Hindlimb muscle (tissue), 1 donor: ENCODE results near the gene RECQL5. TPM values are rescaled to one million over a fixed set of nuclear protein-coding genes. Genes with fewer than 3 reads are reported as not detected.

ENCODE experiments used
- DNase-seq: peaks from one replicate; pipeline ENCODE4 v3.0.0-alpha.2; 2013
- polyA plus RNA-seq: library from polyadenylated mRNA; unstranded; fragments of 120-200 nt; gene quantifications from one replicate; pipeline ENCODE4 v1.2.1, GENCODE V29; 2013; ENCODE audit not compliant: insufficient read length

The RECQL5 gene
- polyA plus RNA-seq = 19.4 TPM

DNA sequence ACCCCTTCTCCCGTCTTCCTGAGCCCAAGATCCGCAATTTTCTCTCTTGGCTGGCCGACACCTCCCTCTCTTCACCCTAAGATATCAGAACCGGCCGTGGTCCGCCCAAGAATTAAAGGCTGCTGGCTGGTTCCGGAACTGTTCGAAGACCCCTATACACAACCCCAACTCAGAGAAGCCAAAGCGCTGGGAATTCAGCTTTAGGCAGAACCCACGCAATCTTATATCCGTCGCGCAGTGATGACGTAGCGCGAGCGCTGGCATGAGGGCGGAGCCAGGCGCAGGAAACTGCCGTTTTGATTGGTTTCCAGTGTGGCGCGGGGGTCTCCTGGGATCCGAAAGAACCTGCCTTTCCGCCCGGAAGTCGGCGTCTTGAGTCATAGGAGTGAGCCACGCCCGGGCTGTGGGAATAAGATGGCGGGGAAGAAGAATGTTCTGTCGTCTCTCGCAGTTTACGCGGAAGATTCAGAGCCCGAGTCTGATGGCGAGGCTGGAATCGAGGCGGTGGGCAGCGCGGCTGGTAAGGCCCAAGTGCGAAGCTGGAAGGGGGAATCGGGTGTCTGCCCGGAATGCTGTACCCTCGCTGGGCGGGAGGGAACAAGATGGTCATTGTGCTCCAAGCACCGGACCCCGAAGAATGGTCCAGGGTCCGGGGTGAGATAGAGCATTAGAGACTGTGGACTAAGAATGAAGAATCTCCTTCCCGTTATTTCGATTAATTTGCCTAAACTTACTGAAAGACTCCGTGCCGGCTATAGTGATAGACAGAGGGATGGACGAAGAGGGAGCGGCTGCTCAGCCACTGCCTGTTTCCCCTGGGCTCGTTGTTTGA lies at the start of gene RECQL5, which contains the start of gene SAP30BP:
RECQL5 (minus strand) TSS at position 196 of the 832 bp plus-strand sequence. CDS start 597 bp downstream, outside the sequence.
SAP30BP (plus strand) TSS at position 380 of the 832 bp plus-strand sequence; CDS start at position 415, 35 bp downstream.
- peak; percentile 99 for DNase-seq

DNA sequence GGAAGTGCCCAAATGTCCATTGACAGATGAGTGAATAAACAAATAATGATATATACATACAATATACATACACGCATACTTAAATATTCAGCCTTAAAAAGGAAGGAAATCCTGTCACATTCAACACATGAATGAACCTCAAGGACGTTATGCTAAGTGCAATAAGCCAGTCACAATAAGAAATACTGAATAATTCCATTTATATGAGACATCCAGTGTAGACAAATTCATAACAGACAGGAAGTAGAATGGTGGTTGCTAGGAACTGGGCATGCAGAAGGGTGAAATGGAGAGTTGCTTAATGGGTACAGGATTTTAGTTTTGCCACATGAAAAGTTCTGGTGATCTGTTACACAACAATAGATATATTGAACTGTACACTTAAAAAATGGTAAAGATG lies 45.5 kb upstream of the RECQL5 start:
- DNase-seq = no peak

DNA sequence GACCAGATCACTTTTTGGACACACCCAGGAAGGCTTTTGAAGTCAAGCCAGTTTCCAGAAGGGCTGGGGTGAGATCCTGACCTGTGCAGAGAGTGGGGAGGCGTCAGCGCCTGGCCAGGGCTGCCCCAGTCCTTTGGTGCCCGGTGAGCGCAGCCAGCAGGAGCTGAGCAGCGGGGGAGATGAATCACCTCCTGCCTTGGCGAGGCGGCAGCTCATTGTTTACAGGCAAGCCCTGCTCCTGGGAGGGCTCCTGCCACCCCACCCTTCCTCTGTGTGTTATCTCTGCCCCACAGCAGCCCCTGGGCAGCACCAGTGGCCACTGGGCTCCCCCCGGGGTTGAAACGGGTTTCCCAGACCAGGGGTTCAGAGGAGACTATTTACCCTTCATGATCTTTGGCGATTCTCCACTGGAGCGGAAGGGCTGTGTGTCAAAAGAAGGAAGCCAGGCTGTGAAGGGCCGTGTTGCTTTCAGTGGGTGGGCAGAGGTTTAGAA lies 40.2 kb upstream of the RECQL5 start:
- DNase-seq = no peak

DNA sequence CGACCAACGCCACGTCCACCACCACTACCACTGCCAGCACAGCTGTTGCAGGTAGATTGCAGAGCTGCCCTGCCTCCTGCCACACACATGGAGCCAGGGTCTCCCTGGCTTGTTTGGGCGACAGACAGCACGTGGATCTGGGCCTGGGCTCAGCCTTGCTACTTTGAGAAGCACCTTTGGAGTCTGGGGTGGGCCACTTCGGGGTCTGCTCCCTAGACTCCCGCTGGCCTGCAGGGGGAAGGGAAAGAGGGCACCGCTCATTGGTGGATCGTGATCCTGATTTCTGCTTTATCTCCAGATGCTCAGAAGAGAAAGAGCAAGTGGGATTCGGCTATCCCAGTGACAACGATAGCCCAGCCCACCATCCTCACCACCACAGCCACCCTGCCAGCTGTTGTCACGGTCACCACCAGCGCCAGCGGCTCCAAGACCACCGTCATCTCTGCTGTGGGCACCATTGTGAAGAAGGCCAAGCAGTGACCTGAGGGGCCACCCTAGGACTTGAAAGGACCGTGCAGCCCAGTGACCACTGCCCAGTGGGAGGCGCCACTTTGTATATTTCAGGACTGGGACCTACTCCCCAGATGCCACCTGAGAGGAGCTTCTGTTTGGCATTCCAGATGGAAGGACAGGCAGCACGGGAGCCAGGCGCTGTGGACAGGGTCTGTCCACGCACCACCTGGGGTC lies 39.2 kb upstream of the RECQL5 start:
- DNase-seq = no peak

DNA sequence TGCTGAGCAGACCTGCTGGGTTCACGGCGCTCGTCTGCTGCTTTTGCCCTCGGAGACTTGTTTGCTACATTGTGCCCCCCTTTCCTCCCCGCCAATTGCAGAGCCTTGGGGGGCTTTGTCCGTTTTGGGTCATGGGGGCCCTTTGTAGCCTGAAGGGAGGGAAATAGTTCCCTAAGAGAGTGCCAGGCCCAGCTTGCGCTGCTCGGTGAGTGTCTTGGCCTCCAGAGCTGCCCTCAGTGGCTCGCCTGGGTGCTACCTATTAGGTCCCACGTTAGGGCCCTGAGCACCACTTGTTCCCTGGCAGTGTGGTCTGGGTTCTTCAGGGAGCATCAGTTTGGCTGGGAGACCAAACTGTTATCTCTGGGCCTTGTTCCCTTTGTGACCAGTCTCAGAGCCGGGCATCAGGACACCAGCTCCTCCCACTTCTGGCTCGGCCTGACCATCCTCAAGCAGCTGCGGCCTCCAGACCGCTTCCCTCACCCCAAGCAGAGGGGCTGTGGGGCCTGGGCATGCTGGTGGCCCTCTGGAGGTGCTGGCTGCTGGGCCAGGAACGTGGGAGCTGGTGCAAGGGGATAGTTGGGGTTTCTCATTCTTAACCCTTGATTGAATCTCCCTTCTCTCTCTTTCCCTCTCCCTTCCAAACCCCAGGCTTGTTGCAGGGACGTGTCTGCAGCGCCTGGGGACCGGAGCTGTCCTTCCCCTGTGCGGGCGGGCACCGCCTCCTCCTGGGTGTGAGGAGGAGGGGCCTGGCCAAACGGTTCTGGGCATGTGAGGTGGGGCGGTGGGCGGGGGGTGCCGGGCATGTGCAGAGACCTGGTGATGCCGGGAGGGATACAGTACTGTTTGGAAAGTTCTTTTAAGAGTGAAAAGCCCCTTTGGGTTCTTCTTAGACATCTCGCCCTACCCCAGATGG lies 38.3 kb upstream of the RECQL5 start:
- no peak for DNase-seq

DNA sequence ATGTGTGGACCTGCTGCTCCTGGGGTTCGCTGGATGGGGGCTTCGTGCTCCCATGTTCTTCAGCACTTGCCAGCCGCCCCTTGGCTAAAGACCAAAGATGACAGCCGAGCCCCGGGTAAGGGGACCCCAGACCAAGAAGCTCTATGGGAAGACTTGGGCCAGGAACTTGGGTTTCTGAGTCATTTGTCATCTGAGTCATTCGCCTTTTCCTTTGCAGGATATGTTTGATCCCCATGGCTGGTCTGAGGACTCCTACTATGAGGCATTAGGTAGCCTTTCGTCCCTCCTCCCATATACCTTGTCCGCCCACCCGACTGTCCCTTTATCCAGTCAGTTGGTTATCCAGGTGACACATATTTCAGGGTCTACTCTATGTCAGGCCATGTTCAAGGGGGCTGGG lies 36.6 kb upstream of the RECQL5 start:
- no peak for DNase-seq

DNA sequence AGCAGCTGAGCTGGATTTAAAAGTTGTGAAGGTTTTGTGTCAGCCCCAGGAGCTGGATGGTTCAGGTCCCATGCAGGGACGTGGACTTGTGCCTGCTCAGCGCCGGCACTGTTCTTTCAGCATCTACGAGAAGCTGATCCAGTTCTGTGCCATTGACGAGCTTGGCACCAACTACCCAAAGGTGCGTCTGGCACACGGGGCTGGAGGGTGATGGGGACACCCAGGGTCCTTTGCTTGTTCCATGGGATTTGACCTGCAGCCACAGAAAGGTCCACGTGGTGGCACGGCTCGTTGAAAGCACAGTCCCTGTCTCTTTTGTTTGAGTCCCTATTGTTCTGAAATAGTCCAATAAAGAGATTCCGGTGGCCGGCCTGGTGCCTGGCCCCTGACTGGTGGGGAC lies 36.2 kb upstream of the RECQL5 start:
- no peak for DNase-seq

DNA sequence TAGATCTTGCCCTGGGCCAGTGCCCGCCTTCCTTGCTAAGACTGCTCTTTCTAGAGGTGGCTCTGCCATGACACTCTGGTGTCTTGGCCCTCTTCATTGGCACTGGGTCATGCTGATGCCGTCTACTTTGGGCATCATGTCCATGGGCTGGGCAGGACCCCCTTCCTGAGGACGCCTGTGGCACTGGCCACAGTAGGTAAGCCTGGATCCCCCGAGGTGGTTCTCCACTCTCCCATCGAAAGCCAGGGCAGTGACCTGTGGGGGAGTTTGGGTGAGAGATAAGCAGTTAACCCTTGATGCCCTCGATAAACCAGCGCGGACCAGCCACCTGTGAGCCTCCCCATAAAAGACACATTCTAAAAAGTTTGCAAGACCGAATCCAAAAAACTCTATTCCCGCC lies 34.3 kb upstream of the RECQL5 start:
- DNase-seq = no peak

DNA sequence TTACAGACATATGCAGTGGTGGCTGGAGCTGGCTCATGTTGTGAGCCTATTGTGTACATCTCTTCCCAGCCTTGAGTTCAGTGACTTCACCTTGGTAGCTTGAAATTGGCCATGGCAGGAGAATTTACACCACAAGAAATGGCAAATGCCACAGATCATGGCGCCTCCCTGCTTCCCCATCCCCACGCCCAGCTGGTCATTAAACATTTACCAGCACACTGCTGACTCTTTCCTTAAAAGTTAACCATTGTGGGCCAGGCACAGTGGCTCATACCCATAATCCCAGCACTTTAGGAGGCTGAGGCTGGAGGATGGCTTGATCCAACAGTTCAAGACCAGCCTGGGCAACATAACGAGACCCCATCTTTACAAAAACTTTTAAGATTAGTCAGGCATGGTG lies 31.7 kb upstream of the RECQL5 start:
- DNase-seq = no peak

DNA sequence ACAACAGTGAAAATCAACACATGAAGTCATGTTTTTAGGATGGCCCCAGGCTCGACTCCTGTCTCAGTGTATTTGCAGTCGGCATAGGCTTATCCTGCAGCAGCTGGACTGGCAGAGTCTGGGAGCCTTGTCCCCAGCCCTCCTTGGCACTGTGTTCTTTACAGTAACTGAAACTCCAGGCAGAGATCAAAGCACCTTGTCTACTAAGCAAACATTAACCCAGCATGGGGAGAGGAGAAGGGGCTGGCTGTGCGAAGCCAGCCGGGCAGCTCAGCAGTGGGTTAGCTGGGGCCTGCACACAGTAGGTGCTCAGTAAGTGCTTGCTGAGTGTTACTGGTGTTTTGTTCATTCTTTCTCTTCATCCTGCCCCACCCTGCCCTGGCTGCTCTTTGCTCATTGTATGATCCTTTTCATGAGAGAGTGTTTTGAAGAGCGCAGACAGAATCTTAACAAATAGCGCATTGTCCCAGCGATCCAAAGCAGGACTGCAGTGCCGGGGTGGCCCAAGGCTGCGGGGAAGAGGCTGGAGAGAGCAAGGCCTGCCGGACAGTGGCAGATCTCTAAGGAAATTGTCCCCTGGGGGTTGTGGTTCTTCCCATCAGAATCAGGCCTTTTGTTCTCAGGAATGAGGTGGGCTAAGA lies 30.8 kb upstream of the RECQL5 start:
- no peak for DNase-seq

DNA sequence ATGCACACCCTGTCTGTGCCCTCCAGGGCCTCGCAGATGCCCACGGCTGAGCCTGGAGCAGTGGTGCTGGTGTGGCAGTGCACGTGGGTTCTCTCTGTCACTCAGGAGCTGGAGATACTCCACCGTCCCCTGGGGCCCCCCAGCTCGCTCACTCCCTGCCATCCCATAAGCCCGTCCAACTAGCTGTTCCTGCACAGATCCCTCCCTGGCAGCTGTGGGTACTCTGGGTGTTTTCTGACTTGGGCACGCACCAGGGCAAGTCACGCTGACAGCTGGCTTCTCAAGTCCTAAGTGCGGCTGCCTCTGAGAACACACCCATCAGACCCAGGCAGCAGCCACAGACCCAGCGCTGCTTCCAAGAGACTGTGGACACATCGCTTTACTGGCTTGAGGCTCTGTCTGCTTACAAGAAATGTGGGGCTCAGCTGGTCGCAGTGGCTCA lies 28.9 kb upstream of the RECQL5 start:
- DNase-seq = no peak

DNA sequence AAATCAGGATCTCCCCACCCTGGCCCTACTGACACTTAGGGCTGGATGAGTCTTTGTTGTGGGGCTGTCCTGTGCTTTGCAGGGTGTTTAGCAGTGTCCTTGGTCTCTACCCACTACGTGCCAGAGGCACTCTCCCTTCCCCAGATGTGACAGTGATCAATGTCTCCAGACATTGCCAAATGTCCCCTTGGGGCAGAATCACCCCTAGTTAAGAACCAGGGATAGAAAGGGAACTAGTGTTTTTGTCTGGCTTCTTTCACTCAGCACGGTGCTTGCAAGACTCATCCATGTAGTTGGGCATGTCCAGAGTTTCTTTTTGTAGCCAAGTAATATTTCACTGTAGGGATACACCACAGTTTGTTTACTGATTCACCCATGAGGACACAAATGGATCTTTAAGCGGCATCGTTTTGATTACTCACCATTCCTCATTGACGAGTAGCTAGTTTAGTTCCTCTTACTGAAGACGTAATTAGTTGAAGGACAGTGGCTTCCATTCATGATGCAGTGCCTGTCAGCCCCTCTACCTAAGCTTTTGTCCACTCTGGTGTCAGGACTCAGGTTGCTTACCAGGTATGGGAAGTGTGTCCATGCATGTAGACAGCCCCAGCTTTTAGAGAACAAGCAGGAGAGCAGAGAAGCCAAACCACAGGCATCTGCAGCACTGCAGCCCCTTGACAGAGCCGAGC lies 28.3 kb upstream of the RECQL5 start:
- DNase-seq = no peak

DNA sequence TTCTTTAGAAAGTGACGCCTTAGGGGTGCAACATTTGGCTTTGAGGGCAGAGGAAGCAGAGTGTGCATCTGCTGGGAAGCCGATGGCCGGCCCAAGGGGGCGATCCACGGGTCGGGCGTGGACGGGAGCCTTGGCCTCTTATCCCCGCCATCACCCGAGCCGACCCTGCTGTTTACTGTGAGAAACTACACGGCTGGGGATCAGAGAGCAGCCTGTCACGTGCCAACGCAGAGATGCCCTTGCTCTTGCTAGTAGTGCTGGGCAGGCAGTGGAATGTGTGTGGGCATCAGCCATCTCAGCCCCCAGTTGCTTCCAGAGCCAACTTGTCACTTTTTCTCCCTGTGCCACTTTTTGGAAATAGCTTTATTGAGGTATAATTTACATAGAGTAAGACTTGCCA lies 27.6 kb upstream of the RECQL5 start:
- DNase-seq = no peak

DNA sequence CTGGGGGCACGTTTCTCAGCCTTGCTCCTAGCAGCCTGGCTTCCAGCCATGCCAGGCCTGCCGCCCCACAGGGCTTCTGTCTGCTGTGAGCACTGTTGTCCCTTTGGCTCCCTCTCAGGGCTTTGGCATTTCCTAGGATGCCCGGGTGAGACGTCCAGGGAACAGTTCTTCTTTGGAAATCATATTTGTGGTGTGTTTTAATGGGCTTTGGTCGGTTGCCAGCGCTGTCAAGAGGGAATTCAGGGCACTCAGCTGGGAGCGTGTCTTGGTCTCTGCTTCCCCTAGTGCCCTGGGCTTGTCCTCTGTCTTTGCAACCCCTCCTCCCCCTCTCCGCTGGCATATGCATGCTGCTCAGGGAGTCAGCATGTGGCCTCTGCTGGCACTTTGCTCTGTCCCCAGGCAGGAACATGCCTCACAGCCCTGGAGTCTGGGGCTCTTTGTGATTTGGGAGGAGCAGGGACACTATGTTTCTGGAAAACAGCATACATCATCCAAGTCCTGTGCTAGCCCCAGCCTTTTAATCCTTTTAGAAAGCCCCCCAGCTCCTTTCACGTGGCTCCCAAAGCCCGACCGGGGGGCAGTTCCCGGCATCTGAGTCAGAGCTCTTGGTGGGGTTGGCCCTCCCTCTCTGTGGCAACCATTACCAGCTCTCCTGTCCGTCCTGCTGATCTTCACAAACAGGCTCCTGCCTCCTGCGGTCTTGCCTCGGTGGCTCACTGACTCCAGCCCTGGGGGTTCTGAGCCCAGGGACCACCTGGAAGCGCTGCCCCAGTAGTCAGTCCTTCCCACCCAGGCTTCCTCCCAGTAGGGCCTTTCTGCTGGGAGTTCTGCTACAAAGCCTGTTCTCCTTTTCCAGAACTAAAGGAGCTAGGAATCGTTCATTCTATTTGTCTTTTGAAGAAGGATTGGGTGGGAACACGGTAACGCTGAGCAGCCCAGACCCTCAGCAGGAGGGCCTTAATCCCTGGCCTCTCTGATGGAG lies 26.8 kb upstream of the RECQL5 start:
- no peak for DNase-seq

DNA sequence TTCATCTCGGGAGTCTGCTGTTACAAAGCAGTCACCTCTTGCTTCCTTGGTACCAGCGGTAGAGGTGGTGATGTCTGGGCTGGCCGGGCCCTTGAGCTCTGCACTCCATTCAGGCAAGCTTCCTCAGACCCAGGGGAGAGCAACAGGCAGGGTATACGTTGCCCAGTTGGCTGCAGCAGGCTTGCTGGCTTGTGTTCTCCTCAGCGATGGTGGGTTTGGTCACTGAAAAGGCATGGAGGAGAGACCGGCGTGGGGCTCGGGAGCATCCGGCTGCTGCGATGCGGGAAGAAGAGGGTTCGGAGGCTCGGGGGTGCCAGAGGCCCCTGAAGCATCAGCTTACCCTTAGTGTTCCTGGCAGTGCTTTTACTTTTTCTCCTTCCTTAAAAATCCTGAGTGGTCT lies 26.0 kb upstream of the RECQL5 start:
- DNase-seq = no peak

DNA sequence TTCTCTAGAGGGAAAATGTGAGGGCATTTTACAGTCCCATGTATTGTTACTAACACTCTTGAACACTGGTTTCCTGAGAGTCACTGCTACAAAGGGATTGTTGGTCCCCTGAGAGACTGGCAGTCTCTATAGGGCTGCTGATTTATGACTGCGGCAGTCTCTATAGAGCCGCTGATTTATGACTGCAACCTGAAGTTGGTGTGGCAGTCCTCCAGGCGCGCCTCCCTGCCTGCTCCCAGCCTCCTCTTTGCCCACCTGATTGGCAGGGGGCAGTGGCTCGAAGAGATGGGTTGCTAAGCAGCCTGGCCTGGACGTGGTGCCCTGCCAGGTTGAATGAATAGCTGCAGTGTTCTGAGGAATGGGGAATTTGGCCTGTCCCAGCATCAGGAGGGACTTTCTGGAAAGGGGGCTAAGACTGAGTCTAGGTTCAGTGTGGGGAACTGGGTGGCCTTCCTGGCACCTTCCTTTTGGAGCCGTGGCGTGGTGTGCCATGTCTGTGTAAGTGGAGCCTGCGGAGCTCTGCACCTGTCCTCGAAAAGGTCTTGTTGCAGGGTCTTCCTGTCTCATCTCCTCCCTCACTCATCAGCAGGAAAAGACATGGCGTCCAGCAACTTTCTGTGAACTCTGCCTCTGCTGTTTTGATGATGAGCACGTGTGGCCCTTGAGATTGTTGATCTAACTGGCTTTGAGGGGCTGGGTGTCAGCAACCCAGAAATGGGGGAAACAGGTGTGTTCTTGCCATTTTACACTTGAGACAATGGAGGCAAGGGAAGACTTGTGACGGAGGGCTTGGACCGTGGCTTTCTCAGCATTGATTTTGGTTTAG lies 25.1 kb upstream of the RECQL5 start:
- DNase-seq = no peak

DNA sequence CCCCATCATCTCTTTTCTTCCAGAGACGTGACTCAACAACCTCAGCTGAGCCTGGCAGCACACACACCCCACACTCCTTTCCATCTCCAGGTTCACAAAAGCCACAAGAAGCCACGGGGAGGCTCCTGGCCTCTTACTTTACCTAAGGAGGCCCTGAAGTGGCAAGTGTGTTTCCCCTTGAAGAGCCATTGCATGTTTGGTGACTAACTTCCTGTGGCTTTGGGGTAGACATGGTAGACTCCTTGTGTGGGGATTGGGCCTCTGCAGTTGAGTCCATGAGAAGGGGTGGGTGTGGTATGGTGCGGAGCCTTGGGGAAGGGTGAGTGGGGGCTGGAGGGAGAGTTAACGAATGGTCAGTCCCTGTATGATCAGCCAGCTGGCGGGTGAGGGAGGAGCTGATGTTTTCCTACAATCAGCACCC lies 24.4 kb upstream of the RECQL5 start:
- no peak for DNase-seq

DNA sequence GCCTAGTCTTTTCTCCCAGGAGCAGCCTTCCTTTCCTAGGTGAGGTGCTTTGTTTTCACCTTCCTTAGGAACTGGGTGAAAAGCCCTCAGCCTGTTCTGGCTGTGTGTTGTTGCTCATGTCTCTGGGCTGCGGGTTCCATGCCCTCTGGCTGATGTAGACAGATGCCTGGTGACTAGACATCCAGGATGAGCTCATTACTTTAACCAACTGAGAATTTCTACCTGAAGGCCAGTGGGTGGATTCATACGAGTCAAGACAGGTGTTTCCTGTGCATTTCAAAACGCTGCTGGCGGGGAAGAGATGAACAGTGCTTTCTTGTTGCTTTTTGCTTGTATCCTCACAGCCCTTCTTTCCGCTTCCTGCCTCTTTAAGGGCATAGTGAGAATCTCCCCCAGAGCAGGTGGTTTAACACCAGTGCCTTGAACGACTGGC lies 22.5 kb upstream of the RECQL5 start:
- DNase-seq = no peak

DNA sequence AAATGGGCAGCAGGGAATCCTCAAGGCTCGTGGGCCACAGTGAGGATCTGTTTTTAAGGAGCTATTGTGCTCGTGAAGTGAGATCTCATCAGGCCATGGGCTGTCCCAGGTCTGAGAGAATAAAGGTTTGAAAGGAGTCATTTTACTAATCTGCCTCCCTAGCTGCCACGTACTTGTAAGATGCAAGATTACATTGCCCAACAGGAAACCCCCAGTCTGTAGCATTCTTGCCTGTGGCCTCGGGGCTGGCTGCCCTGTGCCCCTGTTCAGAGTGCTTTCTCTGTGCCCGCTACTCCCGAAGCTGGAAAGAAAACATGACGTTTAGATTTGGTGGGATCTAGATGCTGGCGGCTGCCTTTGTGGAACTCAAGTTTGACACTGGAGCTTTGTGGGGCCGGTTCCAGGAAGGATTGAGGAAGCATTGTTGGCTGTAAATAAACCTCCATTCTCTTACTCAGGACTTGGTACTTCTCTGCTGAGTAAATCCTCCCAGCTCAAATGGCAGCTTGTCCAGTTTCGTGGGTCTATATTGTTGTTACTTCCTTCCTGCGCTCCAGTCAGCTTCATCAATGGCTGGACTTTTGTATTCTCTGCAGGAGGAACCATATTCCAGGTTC lies 21.4 kb upstream of the RECQL5 start:
- no peak for DNase-seq
